Measurements from ENCODE around the gene OGFOD2. TPM values are rescaled to one million over a fixed set of nuclear protein-coding genes. Genes with fewer than 3 reads are reported as not detected.
"Not testable (repeated sequence)": the region's sequence is repeated elsewhere in the genome, so short reads cannot be mapped to it uniquely, and the experiment has no call there.

The OGFOD2 gene
- total and polyA plus RNA-seq, 2 donors (not counting 1 experiment from before 2014, with no cell fraction given): 26.7 to 99.3 TPM

DNA sequence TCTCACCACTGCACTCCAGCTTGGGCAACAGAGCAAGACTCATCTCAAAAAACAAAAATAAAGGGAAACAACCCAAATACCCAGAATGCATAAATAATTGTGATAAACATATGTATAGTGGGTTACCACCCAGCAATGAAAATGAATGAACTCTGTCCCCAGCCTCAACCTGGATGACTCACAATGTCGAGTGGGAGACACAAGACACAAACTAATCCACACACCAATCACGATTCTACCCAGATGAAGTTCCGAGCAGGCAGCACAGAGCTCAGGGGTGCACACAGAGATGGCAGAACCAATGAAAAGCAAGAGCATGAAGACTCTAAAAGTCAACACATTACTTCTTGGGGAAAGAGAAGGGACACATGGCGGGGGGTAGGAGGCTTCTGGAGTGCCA, 35.9 kb upstream of the OGFOD2 start:
- Mint-ChIP-seq H3K4me1 (peaks cover 20% of the 10 kb centered on the region), H3K4me3 (no peak overlapping the region), H3K9me3 (ENCODE audit: insufficient read depth) (no peaks in the 10 kb centered on the region), H3K27ac (no peak overlapping the region), H3K27me3 (no peaks in the 10 kb centered on the region)
- ChIA-PET CTCF (interaction anchor here (2.5 kb wide), 1 partner anchor 79 kb away, joined by 6 read pairs; no protein-coding TSS in a partner anchor), POLR2A (no interaction called here)
- intact Hi-C loops (cut with micrococcal nuclease): no loop called here
- Histone ChIP-seq H2AFZ (ENCODE audit: insufficient read depth, low read depth, low read length, poor library complexity, severe bottlenecking) (no peak overlapping the region), H3K36me3 (replicated peaks in 1 of 2; ENCODE audit: control extremely low read depth in 1 of 2, control insufficient read depth in 1 of 2, extremely low read depth in 1 of 2, insufficient read depth in 2 of 2, low read length in 1 of 2) (no peaks in the 10 kb centered on the region), H3K4me3 (ENCODE audit: control extremely low read depth in 1 of 5, extremely low read depth in 1 of 5, insufficient read depth in 1 of 5, low read depth in 2 of 5, low read length in 4 of 5) (no peak overlapping the region), H3K79me2 (ENCODE audit: control insufficient read depth, insufficient read depth, low read length) (no peaks in the 10 kb centered on the region), H4K20me1 (ENCODE audit: control insufficient read depth, insufficient read depth, low read length, poor library complexity, severe bottlenecking) (no peaks in the 10 kb centered on the region), H3K27ac (ENCODE audit: low read length in 2 of 2) (no peak overlapping the region), H3K9ac (ENCODE audit: low read length) (no peak overlapping the region), H3K4me2 (replicated peaks; ENCODE audit: low read depth, low read length, poor library complexity, severe bottlenecking) (no peak overlapping the region), H3K27me3 (replicated peaks in 1 of 4; ENCODE audit: control extremely low read depth in 1 of 4, control insufficient read depth in 3 of 4, insufficient read depth in 4 of 4, low read length in 3 of 4) (no peaks in the 10 kb centered on the region), H3K9me3 (ENCODE audit: control extremely low read depth in 1 of 3, control insufficient read depth in 2 of 3, insufficient read depth in 1 of 3, low read length in 2 of 3) (peaks cover 0 to 5% (median 0%) of the 10 kb centered on the region in 3 donors), H3K4me1 (ENCODE audit: control insufficient read depth in 2 of 2, insufficient read depth in 2 of 2, low read length in 2 of 2) (peaks cover 16 to 27% of the 10 kb centered on the region in 2 donors)
- DNase-seq (no peak), ATAC-seq (ENCODE audit: low read depth) (no peak)
- WGBS (ENCODE audit: insufficient coverage): 86% methylated on average over 4 of the region's 4 CpGs
- TF ChIP-seq, protein P1, sequence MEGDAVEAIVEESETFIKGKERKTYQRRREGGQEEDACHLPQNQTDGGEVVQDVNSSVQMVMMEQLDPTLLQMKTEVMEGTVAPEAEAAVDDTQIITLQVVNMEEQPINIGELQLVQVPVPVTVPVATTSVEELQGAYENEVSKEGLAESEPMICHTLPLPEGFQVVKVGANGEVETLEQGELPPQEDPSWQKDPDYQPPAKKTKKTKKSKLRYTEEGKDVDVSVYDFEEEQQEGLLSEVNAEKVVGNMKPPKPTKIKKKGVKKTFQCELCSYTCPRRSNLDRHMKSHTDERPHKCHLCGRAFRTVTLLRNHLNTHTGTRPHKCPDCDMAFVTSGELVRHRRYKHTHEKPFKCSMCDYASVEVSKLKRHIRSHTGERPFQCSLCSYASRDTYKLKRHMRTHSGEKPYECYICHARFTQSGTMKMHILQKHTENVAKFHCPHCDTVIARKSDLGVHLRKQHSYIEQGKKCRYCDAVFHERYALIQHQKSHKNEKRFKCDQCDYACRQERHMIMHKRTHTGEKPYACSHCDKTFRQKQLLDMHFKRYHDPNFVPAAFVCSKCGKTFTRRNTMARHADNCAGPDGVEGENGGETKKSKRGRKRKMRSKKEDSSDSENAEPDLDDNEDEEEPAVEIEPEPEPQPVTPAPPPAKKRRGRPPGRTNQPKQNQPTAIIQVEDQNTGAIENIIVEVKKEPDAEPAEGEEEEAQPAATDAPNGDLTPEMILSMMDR (IDR thresholded peaks at IDR 0.05): no peak
- no peak for TF ChIP-seq EZH2 (IDR thresholded peaks at IDR 0.05; ENCODE audit: borderline replicate concordance, insufficient read depth, low read depth, low read length, poor library complexity, severe bottlenecking)

DNA sequence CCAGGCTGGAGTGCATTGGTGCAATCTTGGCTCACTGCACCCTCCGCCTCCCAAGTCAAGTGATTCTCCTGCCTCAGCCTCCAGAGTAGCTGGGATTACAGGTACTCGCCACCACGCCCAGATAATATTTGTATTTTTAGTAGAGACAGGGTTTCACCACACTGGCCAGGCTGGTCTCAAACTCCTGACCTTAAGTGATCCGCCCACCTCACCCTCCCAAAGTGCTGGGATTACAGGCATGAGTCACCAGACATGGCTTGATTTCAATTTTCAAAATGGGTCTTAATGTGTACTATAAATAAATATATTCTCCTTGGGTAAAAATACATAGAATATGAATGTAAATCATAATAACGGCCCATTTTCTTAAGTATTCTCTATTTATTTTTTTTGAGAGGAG, 33.7 kb upstream of the OGFOD2 start:
- H4K20me1 ChIP-seq (ENCODE audit: control insufficient read depth, insufficient read depth, low read length, poor library complexity, severe bottlenecking); H3K9ac ChIP-seq (ENCODE audit: low read length); H2AFZ ChIP-seq (ENCODE audit: insufficient read depth, low read depth, low read length, poor library complexity, severe bottlenecking); ATAC-seq (ENCODE audit: low read depth); H3K9me3 ChIP-seq (ENCODE audit: control extremely low read depth in 1 of 3, control insufficient read depth in 2 of 3, insufficient read depth in 1 of 3, low read length in 2 of 3); H3K27ac ChIP-seq (ENCODE audit: low read length in 2 of 2); H3K9me3 Mint-ChIP-seq (ENCODE audit: insufficient read depth); H3K4me3 Mint-ChIP-seq; H3K4me2 ChIP-seq (replicated peaks; ENCODE audit: low read depth, low read length, poor library complexity, severe bottlenecking); H3K4me3 ChIP-seq (ENCODE audit: control extremely low read depth in 1 of 5, extremely low read depth in 1 of 5, insufficient read depth in 1 of 5, low read depth in 2 of 5, low read length in 4 of 5); H3K27me3 ChIP-seq (replicated peaks in 1 of 4; ENCODE audit: control extremely low read depth in 1 of 4, control insufficient read depth in 3 of 4, insufficient read depth in 4 of 4, low read length in 3 of 4); POLR2A ChIA-PET; H3K27ac Mint-ChIP-seq; DNase-seq; H3K79me2 ChIP-seq (ENCODE audit: control insufficient read depth, insufficient read depth, low read length); H3K27me3 Mint-ChIP-seq; H3K36me3 ChIP-seq (replicated peaks in 1 of 2; ENCODE audit: control extremely low read depth in 1 of 2, control insufficient read depth in 1 of 2, extremely low read depth in 1 of 2, insufficient read depth in 2 of 2, low read length in 1 of 2); intact Hi-C loops (cut with micrococcal nuclease): not testable (repeated sequence)
- peaks cover 11 to 15% of the 10 kb centered on the region in 2 donors for H3K4me1 ChIP-seq (ENCODE audit: control insufficient read depth in 2 of 2, insufficient read depth in 2 of 2, low read length in 2 of 2)
- WGBS (ENCODE audit: insufficient coverage): 100% methylated on average over 1 of the region's 5 CpGs
- H3K4me1 Mint-ChIP-seq: peaks cover 23% of the 10 kb centered on the region
- CTCF ChIA-PET: interaction anchor here (1.9 kb wide), 1 partner anchor 59 kb away, joined by 4 read pairs; no protein-coding TSS in a partner anchor
